Measurements from ENCODE around the gene NBEA.
"Not testable (repeated sequence)": the region's sequence is repeated elsewhere in the genome, so short reads cannot be mapped to it uniquely, and the experiment has no call there.

NBEA gene

DNA sequence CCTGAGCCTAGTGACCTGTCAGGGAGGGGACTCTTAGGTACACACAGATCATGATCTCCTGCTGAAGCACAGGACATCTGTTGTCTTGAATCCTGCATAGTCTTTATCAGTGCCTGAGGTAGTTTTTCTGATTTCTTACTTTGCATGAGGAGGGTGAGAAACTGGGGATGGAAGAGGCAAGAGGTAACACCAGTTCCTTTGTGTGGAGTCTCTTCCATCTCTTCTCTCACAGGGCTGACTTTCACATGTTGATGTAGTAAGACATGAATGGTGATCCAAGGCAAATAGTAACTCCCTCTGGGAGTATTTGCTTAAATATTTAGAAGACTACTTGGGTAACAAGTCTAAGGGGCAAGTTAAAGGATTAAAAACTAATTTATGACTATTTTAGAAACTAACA, 9.5 kb downstream of the NBEA start:
- no peak for DNase-seq

- DNase-seq, result no peak
Measured at GRCh38 chr13:34959489-34959888, 17.4 kb downstream of the NBEA start.

GRCh38 chr13:34964558-34964957, 22.5 kb downstream of the NBEA start:
- DNase-seq, result no peak

DNA sequence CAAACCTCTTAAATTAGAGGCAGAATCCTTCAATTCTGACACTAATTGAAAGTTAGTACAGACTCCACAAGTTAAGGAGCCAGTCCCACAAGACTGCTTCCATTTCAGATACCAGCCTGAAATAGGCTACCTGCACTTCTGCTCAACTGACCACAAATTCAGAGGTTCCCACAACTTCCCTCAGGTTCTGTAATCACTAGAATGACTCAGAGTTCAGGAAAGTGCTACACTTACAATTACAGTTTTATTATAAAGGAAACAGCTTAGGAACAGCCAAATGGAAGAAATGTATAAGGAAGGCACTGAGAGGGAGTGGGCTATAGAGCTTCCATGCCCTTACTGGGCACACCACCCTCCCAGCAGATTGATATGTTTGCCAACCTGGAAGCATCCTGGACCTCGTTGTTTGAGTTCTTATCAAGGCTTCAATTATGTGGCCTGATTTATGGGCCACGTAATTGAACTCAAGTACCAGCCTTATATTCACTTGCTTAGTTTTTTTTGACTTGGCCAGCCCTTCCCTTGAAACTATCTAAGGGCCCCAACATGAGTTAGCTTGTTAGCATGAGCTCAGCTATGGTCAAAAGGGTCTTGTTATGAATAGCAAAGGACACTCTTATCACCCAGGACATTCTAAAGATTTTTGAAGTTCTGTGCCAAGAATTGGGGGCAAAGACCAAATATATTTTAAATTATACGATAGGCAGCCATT, 25.9 kb downstream of the NBEA start:
- DNase-seq, result no peak

- DNase-seq, result not testable (repeated sequence)
Measured at GRCh38 chr13:34969539-34969938, 27.5 kb downstream of the NBEA start.

GRCh38 chr13:34970961-34971360, 28.9 kb downstream of the NBEA start:
- DNase-seq, result no peak

DNA sequence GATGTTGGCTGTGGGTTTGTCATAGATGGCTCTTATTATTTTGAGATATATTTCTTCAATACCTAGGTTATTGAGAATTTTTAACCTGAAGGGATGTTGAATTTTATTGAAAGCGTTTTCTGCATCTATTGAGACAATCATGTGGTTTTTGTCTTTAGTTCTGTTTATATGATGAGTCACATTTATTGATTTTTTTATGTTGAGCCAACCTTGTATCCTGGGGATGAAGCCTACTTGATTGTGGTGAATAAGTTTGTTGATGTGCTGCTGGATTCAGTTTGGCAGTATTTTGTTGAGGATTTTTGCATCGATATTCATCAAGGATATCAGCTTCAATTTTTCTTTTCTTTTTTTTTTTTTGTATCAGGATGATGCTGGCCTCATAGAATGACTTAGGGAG, 29.4 kb downstream of the NBEA start:
- no peak for DNase-seq

DNA sequence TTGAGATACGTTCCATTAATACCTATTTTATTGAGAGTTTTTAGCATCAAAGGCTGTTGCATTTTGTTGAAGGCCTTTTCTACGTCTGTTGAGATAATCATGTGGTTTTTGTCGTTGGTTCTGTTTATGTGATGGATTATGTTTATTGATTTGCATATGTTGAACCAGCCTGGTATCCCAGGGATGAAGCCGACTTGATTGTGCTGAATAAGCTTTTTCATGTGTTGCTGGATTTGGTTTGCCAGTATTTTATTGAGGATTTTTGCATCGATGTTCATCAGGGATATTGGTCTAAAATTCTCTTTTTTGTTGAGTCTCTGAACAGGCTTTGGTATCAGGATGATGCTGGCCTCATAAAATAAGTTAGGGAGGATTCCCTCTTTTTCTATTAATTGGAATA, 43.1 kb downstream of the NBEA start:
- not testable (repeated sequence) for DNase-seq

- DNase-seq, result no peak
Measured at GRCh38 chr13:34988330-34988791, 46.3 kb downstream of the NBEA start.

DNA sequence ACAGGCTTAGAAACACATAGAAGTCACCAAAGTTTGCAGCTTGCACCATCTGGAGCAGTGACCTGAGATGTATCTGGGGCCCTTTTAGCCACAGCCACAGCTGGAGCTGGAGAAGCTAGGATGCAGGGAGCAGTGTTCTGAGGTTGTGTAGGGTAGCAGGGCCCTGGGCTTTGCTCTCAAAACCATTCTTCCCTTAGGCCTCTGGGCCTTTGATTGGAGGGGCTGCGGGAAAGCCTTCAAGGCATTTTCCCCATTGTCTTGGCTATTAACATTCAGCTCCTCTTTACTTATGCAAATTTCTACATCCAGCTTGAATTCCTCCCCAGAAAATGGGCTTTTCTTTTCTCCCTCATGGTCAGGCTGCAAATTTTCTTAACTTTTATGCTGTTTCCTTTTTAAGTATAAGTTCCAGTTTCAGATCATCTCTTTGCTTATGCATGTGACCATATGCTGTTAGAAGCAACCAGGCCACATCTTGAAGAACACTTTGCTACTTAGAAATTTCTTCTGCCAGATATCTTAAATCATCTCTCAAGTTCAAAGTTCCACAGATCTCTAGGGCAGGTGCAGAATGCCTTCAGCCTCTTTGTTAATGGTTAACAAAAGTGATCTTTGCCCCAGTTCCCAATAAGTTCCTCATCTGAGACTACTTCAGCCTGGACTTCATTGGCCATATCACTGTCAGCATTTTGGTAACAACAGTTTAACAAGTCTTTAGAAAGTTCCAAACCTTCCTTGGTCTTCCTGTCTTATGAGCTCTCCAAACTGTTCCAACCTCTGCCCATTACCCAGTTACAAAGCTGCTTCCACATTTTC, 48.5 kb downstream of the NBEA start:
- no peak for DNase-seq

- DNase-seq, result no peak
Measured at GRCh38 chr13:34993470-34993869, 51.4 kb downstream of the NBEA start.

GRCh38 chr13:35003734-35004133, 61.7 kb downstream of the NBEA start:
- DNase-seq, result not testable (repeated sequence)

- no peak for DNase-seq
Measured at GRCh38 chr13:35005051-35005450, 63.0 kb downstream of the NBEA start.

GRCh38 chr13:35014606-35015213, 72.6 kb downstream of the NBEA start:
- no peak for DNase-seq

DNA sequence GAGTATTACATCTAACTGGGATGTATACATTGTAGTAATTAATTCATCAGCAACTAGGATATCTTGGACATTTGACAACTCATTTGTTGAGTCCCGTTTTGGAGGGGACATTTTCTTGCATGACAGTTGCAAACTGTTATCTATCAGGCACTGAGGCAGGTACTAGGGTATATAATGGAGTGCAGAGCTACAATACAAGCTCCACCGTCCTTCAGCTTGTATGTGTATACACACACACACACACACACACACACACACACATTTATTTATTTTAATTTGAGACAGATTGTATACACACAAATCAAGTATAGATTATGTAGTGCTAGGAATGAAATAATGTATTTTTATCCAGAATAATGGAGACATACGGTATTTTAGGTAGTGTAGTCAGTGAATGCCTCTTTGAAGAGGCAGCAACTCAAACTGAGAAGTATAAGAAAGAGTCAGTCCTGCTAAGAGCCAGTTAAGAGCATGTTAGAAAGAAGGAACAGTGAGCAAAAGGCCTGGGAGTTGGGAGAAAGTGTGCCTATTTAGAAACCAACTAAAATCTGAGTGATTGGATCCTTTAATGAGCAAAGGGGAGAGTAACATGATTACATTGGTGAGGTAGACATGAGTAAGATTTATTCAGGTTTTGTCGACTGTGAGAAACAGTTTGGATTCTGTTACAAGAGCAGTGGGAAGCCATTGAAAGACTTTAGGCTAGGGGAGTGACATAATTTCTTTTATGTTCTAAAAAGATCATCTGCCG, 74.5 kb downstream of the NBEA start:
- no peak for DNase-seq

DNA sequence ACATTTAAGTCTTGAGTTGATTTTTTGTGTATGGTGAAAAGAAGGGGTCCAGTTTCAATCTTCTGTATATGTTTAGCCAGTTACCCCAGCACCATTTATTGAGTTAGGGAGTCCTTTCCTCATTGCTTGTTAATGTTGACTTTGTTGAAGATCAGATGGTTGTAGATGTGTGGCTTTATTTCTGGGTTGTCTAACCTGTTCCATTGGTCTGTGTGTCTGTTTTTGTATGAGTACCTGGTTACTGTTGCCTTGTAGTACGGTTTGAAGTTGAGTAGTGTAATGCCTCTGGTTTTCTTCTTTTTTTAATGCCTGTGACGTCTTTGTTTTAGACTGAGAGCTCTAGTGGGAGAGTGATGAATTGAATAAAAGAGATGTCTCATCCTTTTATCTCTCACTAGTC, 83.2 kb downstream of the NBEA start:
- no peak for DNase-seq

GRCh38 chr13:35028338-35028867, 86.3 kb downstream of the NBEA start:
- no peak for DNase-seq

DNA sequence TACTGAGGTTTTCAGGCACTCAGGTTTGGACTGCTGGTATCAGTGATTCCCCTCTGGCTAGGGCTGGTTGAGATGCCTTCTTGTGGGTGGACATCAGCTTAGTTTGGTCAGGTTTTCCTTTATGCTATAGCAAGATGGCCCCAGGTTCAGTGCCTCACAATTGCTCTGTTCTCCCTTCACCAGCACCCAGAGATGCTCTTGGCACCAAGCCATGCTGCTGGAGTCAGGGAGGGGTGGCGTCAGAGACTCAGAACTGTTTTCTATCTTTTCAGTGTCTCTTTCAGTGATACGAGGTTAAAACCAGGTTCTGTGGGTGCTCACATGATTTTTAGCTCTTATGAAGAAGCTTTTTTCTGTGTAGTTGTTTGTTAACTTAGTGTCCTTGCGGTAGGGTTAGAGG, 96.9 kb downstream of the NBEA start:
- no peak for DNase-seq

GRCh38 chr13:35046587-35046986, 104.5 kb downstream of the NBEA start:
- no peak for DNase-seq

- no peak for DNase-seq
Measured at GRCh38 chr13:35055705-35056104, 113.6 kb downstream of the NBEA start.

DNA sequence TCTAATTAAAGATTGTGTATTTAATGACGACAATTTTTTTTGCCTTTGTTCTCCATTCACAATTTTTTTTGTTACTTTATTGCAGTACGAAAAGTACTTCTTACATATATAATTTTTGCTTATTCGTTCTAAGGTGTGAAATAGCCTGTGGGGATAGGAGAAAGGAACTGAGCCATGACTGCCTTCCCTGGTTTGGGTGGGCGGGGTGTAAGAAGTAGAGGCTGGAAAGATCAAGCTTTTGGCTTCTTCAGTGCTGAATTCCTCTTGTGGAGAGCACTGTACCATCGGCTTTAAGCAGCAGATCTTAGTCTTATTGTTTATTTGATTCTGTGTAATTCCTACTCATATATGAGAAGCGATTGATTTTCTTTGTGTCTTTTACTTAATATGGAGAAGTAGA, 115.8 kb downstream of the NBEA start:
- no peak for DNase-seq

DNA sequence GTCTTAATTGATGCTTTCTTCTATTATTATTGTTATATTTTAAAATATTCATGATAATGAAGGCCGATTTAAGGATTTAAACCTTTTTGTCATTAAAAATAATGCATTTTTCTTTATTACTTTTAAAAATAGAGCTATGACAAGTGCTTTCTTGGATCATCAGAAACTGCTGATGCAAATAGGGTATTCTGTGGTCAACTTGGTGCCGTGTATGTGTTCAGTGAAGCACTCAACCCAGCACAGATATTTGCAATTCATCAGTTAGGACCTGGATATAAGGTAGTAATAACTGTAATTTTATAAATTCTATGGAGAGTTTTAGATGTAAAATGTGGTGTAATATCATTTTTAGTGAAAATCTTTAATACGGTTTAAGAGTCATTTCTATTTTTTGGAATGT, 116.5 kb downstream of the NBEA start:
- DNase-seq, result not testable (repeated sequence)

DNA sequence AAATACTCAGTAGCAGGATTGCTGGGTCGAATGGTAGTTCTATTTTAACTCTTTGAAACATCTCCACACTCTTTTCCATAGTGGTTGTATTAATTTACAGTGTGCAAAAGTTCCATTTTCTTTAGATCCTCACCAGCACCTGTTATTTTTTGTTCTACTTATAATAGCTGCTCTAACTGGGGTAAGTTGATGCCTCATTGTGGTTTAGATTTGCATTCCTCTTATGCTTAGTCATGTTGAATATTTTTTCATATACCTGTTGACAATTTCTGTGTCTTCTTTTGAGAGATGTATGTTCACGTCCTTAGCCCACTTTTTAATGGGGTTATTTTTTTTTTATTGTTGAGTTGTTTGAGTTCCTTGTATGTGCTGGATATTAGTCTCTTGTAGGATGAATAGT, 144.6 kb downstream of the NBEA start:
- DNase-seq, result no peak
